22Rv1 (cell line): ENCODE measurements around the gene BCL3.

ENCODE experiments used
- ZFX ChIP-seq: fragments of 450-650 bp; IDR thresholded peaks from 2 replicates; pipeline ENCODE4 v1.6.1; 2017; ENCODE audit warnings: antibody characterized with exemption, borderline replicate concordance
- TF ChIP-seq, protein P1 (sequence below): fragments of 450-650 bp; IDR thresholded peaks from 2 replicates; pipeline ENCODE4 v1.5.1; 2017; ENCODE audit warnings: mild to moderate bottlenecking

GRCh38 chr19:44729516-44730033, 18.9 kb upstream of the BCL3 start:
- TF ChIP-seq, protein P1, sequence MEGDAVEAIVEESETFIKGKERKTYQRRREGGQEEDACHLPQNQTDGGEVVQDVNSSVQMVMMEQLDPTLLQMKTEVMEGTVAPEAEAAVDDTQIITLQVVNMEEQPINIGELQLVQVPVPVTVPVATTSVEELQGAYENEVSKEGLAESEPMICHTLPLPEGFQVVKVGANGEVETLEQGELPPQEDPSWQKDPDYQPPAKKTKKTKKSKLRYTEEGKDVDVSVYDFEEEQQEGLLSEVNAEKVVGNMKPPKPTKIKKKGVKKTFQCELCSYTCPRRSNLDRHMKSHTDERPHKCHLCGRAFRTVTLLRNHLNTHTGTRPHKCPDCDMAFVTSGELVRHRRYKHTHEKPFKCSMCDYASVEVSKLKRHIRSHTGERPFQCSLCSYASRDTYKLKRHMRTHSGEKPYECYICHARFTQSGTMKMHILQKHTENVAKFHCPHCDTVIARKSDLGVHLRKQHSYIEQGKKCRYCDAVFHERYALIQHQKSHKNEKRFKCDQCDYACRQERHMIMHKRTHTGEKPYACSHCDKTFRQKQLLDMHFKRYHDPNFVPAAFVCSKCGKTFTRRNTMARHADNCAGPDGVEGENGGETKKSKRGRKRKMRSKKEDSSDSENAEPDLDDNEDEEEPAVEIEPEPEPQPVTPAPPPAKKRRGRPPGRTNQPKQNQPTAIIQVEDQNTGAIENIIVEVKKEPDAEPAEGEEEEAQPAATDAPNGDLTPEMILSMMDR, result no peak
- TF ChIP-seq ZFX, result no peak
